T-helper 2 cell treated with Interferon-gamma antibody and Interleukin-4, amounts not matched to agents 5 μg/mL and 100 μg/mL, for 36 hours (primary cell): ENCODE results near the gene SCAPER.

Experiments
- DNase-seq: peaks from one replicate; pipeline ENCODE4 v3.0.0; 2021; ENCODE audit warnings: low spot score
- H3K27ac Mint-ChIP-seq: one replicate; pipeline ENCODE4 v1.8.0; 2021; ENCODE audit warnings: mild to moderate bottlenecking, mixed read lengths
- H3K27me3 Mint-ChIP-seq: one replicate; pipeline ENCODE4 v1.8.0; 2021; ENCODE audit warnings: low read depth, mixed read lengths
- H3K36me3 Mint-ChIP-seq: one replicate; pipeline ENCODE4 v1.8.0; 2021; ENCODE audit warnings: low read depth, mixed read lengths
- H3K4me1 Mint-ChIP-seq: one replicate; pipeline ENCODE4 v1.8.0; 2021; ENCODE audit warnings: low read depth, mixed read lengths
- H3K4me3 Mint-ChIP-seq: one replicate; pipeline ENCODE4 v1.8.0; 2022; ENCODE audit warnings: mild to moderate bottlenecking, moderate library complexity, mixed read lengths
- H3K9me3 Mint-ChIP-seq: one replicate; pipeline ENCODE4 v1.8.0; 2021; ENCODE audit warnings: mixed read lengths

SCAPER gene

DNA sequence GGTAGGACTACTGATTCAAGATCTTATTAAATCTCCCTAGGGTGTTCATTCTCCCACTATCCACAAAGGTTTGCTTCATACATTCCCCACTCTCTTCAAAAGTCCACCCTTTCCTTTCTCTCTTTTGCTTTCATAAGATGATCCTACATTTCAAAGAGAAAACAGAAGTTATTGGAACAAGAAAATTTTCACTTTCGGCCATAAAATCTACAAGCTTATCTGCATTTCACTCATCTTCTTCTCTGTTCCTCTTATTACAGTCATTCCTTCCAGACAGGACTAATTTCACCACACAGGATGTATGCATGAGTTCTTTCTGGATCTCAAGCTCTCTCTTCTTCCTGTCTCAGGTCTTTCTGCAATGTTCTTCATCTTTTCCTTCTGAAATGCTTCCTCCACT, 329.9 kb downstream of the SCAPER start:
- H3K27me3 Mint-ChIP-seq = no peaks in the 10 kb centered on the region
- no peak overlapping the region for H3K4me3 Mint-ChIP-seq
- H3K27ac Mint-ChIP-seq = no peak overlapping the region
- no peak for DNase-seq
- H3K4me1 Mint-ChIP-seq = peaks cover 11% of the 10 kb centered on the region
- no peaks in the 10 kb centered on the region for H3K9me3 Mint-ChIP-seq
- peaks cover 2% of the 10 kb centered on the region for H3K36me3 Mint-ChIP-seq

DNA sequence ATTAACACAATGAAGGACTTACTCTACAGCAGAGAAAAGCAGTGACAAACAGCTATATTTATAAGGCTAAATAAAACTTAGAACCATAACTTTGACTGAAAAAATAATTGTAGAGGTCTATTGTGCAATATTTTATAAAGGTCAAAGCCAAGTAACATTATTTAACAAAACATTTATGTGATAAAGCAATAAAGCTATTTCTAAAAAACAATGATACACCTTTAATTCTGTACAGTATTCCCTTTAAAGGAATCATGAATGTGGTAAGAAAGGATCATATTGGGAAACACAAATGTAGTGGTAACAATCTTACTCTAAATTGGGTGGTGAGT, 332.2 kb downstream of the SCAPER start:
- no peak overlapping the region for H3K27ac Mint-ChIP-seq
- DNase-seq = no peak
- H3K9me3 Mint-ChIP-seq = no peaks in the 10 kb centered on the region
- H3K36me3 Mint-ChIP-seq = peaks cover 3% of the 10 kb centered on the region
- no peak overlapping the region for H3K4me3 Mint-ChIP-seq
- peaks cover 10% of the 10 kb centered on the region for H3K4me1 Mint-ChIP-seq
- H3K27me3 Mint-ChIP-seq = no peaks in the 10 kb centered on the region

DNA sequence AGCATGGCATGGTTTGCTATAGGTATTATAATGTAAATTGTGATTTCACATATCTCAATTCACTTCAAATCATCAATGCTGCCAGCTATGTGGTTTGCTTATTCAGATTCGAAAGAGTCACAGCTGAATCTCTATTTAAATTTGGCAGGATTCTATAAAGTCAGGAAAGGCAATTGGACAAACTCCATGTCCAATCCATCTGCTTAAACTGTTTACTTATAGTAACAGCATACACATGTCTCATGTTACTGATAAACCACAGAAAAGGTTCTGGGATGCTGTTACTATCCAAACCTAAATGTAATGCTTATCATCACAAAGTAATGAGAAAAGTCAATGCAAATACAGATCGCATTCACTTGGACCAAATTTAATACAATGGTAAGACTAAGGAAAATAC, 338.9 kb downstream of the SCAPER start:
- H3K27ac Mint-ChIP-seq = no peak overlapping the region
- H3K4me3 Mint-ChIP-seq = no peak overlapping the region
- DNase-seq = no peak
- no peaks in the 10 kb centered on the region for H3K4me1 Mint-ChIP-seq
- H3K9me3 Mint-ChIP-seq = peaks cover 8% of the 10 kb centered on the region
- no peaks in the 10 kb centered on the region for H3K27me3 Mint-ChIP-seq
- H3K36me3 Mint-ChIP-seq = peaks cover 3% of the 10 kb centered on the region

DNA sequence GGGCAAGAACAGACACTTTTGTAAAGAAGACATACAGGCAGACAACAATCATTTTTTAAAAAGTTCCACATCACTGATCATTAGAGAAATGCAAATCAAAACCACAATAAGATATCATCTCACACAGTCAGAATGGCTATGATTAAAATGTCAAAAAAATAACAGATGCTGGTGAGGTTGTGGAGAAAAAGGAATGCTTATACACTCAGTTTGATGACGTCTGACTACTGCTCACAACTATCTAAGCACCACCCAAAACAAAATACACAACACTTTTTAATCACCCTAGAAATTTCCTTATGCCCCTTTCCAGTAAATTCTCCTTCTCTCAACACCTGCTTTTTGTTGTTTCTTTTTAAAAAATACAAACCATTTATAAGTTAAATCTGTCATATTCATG, 339.8 kb downstream of the SCAPER start:
- H3K27me3 Mint-ChIP-seq = no peaks in the 10 kb centered on the region
- no peak overlapping the region for H3K27ac Mint-ChIP-seq
- peaks cover 8% of the 10 kb centered on the region for H3K9me3 Mint-ChIP-seq
- H3K4me3 Mint-ChIP-seq = no peak overlapping the region
- no peaks in the 10 kb centered on the region for H3K4me1 Mint-ChIP-seq
- DNase-seq = no peak
- peaks cover 3% of the 10 kb centered on the region for H3K36me3 Mint-ChIP-seq

DNA sequence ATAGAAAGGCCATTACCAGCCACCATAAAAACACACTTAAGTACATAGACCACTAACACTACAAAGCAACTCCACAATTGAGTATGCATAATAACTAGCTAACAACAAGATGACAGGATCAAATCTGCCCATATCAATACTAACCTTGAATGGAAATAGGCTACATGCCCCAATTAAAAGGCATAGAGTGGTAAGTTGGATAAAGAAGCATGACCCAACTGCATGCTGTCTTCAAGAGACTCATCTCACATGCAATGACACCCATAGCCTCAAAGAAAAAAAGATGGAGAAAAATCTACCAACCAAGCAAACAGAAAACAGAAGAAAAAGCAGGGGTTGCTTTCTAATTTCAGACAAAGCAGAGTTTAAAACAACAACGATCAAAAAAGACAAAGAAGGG, 349.9 kb downstream of the SCAPER start:
- H3K27ac Mint-ChIP-seq = no peak overlapping the region
- H3K27me3 Mint-ChIP-seq = no peaks in the 10 kb centered on the region
- H3K4me1 Mint-ChIP-seq = peaks cover 8% of the 10 kb centered on the region

DNA sequence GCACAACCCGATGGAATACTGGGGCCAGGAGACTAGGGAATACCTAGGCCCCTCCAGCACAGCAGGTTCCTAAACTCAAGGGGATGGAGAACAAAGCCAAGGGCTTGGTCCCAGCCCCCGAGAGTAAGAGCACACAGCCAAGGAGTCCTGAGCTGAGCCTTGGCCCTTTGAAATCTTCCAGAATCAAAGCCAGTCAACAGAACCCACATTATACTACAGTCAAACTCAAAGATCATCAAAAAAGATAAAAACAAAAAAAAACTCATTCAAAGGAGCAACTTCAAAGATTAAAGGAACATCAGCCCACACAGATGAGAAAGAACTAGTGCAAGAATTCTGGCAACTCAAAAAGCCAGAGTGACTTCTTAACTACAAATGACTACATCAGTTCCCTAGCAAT, 351.6 kb downstream of the SCAPER start:
- DNase-seq = no peak
- Mint-ChIP-seq H3K27ac (no peak overlapping the region), H3K27me3 (no peaks in the 10 kb centered on the region), H3K9me3 (peaks cover 5% of the 10 kb centered on the region), H3K36me3 (no peaks in the 10 kb centered on the region), H3K4me3 (no peak overlapping the region), H3K4me1 (peaks cover 8% of the 10 kb centered on the region)

More for the DNA sequence above, 349.9 kb downstream of the SCAPER start:
- Mint-ChIP-seq H3K9me3 (peaks cover 5% of the 10 kb centered on the region), H3K36me3 (no peaks in the 10 kb centered on the region), H3K4me3 (no peak overlapping the region)
- DNase-seq = no peak

DNA sequence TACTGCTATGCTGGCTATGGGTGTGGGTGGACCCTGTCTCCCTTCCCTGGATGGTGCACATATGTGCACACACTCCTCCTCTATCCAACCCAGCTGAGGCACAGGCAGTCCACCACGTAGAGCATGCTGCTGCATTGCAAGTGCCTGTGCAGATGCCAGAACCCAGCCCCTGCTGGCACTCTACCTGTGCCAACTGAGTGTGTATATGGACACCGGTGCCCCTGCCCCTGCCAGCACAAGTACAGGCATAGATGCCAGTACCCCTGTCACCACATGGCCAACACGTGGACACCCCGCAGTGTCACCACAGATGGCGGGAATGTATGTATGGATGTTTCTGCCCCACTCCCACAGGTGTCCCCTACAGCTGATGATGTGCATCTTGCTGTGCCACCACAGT, 352.0 kb downstream of the SCAPER start:
- H3K4me3 Mint-ChIP-seq = no peak overlapping the region
- no peak for DNase-seq
- no peaks in the 10 kb centered on the region for H3K36me3 Mint-ChIP-seq
- no peak overlapping the region for H3K27ac Mint-ChIP-seq
- peaks cover 5% of the 10 kb centered on the region for H3K9me3 Mint-ChIP-seq
- peaks cover 8% of the 10 kb centered on the region for H3K4me1 Mint-ChIP-seq
- H3K27me3 Mint-ChIP-seq = no peaks in the 10 kb centered on the region

DNA sequence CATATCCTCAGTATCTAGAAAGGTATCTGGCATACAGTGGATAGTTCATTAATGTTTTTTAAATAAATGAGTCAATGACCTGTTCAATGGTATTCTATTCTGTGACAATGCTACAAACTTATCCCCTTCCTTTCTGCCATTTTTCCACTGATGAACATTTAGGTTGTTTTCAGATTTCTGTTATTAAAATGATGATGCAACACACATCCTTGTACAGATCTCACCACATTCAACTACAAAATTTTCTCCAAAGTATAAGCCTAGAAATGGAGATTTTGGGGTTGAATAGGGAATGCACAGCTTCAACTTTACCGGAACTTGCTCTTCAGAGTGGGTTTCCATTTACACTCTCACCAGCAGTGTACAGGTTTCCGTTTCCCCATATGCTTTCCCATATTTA, 358.3 kb downstream of the SCAPER start:
- Mint-ChIP-seq H3K4me1 (no peaks in the 10 kb centered on the region), H3K9me3 (no peaks in the 10 kb centered on the region), H3K27ac (no peak overlapping the region), H3K4me3 (no peak overlapping the region), H3K27me3 (no peaks in the 10 kb centered on the region), H3K36me3 (no peaks in the 10 kb centered on the region)
- DNase-seq = no peak

DNA sequence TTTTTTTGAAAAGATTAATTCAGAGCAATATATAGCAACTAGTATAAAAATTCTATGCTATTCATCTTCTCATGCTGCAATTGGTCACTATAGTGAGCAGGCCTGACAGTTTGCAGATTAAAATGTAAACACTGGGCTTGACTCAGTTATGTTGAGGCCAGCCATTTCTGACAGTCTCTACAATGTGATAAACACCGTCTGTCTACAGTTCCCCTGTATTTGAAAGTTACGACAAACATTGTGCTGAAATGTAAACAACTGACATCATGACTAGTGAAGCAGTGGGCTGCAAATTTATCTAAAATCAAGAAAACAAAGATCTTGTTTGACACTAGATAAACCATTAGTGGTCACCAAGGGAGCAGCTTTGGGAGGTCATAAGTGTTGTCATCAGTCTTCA, 371.1 kb downstream of the SCAPER start:
- Mint-ChIP-seq H3K9me3 (peaks cover 4% of the 10 kb centered on the region), H3K4me1 (no peaks in the 10 kb centered on the region), H3K4me3 (no peak overlapping the region), H3K27ac (no peak overlapping the region), H3K36me3 (no peaks in the 10 kb centered on the region), H3K27me3 (no peaks in the 10 kb centered on the region)
- no peak for DNase-seq

DNA sequence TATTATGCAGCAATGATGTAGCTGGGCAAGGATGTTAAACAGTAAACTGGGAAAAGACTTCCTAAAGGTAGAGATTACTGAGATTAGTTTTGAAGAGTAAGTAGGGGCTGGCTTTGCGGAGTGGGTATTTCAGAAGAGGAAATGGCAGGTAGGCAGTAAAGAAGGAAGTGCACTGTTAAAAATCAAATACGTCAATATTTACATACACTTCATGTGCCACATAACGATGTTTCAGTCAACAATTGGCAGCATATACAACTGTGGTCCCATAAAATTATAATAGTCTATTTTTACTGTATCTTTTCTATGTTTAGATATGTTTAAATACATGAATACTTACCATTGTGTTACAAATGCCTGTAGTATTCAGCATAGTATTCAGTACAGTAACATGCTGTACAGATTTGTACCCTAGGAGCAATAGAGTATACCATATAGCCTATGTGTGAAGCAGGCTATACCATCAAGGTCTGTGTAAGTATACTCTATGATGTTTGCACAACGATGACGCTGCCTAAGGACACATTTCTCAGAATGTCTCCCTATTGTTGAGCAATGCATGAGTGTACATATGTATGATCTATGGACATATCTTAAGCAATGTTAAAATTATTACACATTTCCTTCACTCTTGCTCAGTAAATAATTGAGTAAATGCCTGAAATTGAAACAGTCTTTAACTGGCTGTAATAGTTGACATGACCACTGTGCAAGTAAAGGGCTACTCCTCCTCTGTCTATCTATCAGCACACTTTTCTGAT, 371.9 kb downstream of the SCAPER start:
- Mint-ChIP-seq H3K4me1 (no peaks in the 10 kb centered on the region), H3K27ac (no peak overlapping the region), H3K27me3 (no peaks in the 10 kb centered on the region), H3K4me3 (no peak overlapping the region), H3K9me3 (no peaks in the 10 kb centered on the region), H3K36me3 (no peaks in the 10 kb centered on the region)
- no peak for DNase-seq

DNA sequence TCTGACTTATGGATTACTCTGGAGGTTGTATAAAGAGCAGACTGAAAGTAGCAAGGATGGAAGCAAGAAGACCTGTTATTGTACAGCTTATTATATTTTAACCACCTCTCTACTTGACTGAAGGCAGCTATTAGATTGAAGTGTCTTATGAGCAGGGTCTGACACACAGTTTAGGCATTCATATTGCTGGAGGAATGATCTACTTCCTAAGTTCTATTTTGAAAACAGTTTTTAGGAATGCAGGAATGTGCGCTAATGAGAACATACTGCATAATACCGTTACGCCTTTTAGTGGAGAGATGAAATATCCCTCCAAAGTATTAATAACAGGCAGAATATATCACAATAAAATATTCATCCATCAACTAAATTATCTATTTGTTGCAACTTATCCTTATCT, 375.2 kb downstream of the SCAPER start:
- Mint-ChIP-seq H3K36me3 (no peaks in the 10 kb centered on the region), H3K4me1 (no peaks in the 10 kb centered on the region), H3K27me3 (no peaks in the 10 kb centered on the region), H3K9me3 (no peaks in the 10 kb centered on the region), H3K4me3 (no peak overlapping the region), H3K27ac (no peak overlapping the region)
- no peak for DNase-seq

DNA sequence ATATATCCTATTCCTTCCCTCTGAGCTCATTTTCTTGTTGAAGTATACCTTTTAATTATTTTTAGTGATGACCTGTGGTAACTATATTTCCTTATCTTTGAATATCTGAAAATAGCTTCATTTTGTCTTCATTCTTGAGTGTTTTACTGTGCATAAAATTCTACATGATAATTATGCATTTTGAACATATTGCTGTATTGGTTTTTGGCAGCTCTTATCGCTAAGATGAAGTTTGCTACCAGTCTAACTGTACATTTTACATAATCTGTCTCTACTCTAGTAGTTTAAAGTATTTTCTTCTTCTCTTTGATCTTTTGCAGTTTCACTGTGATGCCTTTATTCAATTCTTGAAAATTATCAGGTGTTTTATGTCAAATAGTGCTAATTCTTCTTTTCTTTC, 379.0 kb downstream of the SCAPER start:
- Mint-ChIP-seq H3K36me3 (no peaks in the 10 kb centered on the region), H3K27me3 (no peaks in the 10 kb centered on the region), H3K4me1 (no peaks in the 10 kb centered on the region), H3K27ac (no peak overlapping the region), H3K4me3 (no peak overlapping the region), H3K9me3 (no peaks in the 10 kb centered on the region)
- DNase-seq = no peak

DNA sequence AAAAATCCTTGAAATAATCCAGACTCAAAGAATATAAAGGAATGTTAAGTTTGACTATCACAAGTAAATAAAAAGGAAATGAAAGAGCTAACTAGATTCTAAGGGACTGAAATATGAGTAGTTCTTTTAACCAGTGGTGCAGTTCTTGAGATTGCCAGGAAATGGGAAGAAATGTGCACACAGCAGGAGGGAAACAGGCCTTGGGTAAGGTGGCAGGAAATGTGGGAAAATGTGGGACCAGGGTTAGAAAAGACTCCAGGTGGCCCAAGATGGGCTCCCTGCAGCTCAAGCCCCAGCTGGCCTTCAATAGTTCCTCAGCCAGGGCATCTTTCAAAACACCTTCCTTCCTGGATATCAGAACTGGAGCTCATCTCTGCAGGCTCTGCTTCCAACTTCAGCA, 387.2 kb downstream of the SCAPER start:
- no peaks in the 10 kb centered on the region for H3K9me3 Mint-ChIP-seq
- H3K27me3 Mint-ChIP-seq = no peaks in the 10 kb centered on the region
- H3K4me1 Mint-ChIP-seq = no peaks in the 10 kb centered on the region
- no peaks in the 10 kb centered on the region for H3K36me3 Mint-ChIP-seq
- H3K27ac Mint-ChIP-seq = no peak overlapping the region
- no peak for DNase-seq
- no peak overlapping the region for H3K4me3 Mint-ChIP-seq

DNA sequence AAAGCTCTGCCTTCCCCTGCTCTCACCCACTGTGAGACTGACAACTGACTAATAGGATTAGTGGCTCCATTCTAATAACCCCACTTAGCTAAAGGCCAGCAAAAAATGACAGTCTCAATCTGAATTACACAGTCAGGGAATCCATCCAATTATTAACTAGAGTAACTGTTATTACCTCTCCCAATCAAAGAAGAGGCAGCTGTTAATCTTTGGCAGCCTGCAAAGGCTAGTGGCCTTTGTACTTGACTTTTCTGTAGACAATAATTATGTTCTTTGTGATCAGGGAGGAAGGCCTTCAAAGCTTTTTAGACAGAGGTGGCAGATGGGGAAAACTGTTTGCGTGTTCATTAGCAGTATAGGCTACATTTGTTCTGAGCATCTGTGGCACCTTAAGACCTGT, 390.9 kb downstream of the SCAPER start:
- DNase-seq = no peak
- H3K4me1 Mint-ChIP-seq = no peaks in the 10 kb centered on the region
- H3K36me3 Mint-ChIP-seq = no peaks in the 10 kb centered on the region
- H3K9me3 Mint-ChIP-seq = no peaks in the 10 kb centered on the region
- H3K4me3 Mint-ChIP-seq = no peak overlapping the region
- no peaks in the 10 kb centered on the region for H3K27me3 Mint-ChIP-seq
- no peak overlapping the region for H3K27ac Mint-ChIP-seq

DNA sequence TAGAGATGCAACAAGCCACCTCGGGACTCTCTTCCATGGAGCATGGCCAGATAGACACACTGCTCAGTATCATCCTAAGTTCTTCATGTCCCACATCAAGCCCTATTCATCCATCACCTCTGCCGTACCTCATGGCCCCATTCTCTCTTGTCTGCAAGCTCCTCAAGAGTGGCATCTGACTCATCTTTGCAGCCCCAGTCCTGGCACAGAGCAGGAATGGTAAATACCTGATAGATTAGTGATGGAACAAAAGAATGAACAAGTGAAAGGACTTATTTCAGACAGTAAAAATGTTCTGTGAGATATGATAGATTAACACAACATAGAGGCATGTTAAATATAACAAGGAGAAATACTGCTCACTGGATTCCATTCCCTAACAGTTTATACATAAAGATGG, 392.2 kb downstream of the SCAPER start:
- Mint-ChIP-seq H3K9me3 (no peaks in the 10 kb centered on the region), H3K36me3 (no peaks in the 10 kb centered on the region), H3K27ac (no peak overlapping the region), H3K4me3 (no peak overlapping the region), H3K27me3 (no peaks in the 10 kb centered on the region), H3K4me1 (no peaks in the 10 kb centered on the region)
- no peak for DNase-seq
